Daoy (cell line): ENCODE measurements around the gene MAP3K5. TPM values are rescaled to one million over a fixed set of nuclear protein-coding genes. Genes with fewer than 3 reads are reported as not detected.
"Not testable (repeated sequence)": the region's sequence is repeated elsewhere in the genome, so short reads cannot be mapped to it uniquely, and the experiment has no call there.

Experiments
- DNase-seq: peaks from one replicate; pipeline ENCODE4 v3.0.0-alpha.2; 2015; ENCODE audit warnings: low read depth
- total RNA-seq: library from RNA; depleted of rRNA; stranded (reverse); fragments of >200 nt; shearing (Covaris generic); gene quantifications from 2 replicates; pipeline ENCODE4 v1.2.3, GENCODE V29; 2014

The MAP3K5 gene
- total RNA-seq, 1 experiment from 2014 or later: 3.4 TPM

DNA sequence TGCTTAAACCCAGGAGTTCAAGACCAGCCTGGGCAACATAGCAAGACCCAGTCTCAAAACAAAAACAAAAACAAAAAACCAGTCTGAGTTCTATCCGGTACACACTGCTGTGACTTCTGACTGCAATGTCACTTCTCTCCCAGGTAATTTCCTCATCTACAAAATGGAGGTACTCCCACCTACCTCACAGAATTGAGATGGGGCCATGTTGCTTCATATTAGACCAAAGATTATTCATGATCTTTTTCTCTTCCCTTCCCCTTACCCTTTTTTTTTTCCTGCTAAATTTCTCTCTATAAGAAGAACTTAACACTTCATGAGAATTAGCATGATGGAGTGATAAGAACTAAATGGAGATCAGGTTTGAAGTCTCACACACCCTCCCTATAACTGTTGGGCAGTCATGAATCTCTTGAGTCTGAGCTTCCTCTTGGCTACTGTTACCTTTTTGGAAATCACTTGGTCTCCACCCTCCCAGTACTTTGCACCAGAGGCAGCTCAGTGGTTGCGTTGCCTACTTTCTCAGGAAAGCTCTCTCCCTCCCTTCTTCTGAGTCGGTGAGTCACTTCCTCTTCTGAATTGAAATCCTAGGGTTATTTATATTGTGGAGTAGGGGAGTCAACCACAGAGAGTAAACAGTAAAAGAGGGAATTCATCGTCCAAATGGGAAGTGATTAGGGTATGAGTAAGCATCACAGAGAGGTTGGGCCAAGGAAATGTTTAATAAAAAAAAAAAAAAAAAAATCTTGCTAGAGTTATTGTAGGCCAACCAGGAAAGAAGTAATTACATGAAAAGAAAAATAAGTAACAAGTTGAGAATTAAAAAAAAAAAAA, 182.2 kb downstream of the MAP3K5 start:
- DNase-seq: peak; percentile 96

DNA sequence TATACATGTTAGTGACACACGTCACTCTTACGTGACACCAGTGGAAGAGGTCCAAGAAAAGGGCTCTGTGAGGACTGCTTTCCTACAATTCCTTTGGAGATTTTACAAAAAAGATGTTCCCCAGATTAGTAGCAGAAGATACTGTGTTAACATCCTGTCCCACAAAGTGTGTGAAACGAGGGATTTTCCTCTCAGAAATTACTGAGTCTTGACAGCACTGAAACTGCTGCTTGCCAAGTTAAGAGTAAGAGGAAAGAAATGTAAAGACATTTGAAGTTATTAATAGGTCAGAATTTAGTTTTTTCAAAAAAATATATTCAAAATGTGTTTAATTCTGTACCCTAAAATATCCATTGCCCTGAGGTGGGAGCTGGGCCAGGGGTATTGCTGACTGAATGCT, 183.3 kb downstream of the MAP3K5 start:
- DNase-seq: peak; percentile 26

DNA sequence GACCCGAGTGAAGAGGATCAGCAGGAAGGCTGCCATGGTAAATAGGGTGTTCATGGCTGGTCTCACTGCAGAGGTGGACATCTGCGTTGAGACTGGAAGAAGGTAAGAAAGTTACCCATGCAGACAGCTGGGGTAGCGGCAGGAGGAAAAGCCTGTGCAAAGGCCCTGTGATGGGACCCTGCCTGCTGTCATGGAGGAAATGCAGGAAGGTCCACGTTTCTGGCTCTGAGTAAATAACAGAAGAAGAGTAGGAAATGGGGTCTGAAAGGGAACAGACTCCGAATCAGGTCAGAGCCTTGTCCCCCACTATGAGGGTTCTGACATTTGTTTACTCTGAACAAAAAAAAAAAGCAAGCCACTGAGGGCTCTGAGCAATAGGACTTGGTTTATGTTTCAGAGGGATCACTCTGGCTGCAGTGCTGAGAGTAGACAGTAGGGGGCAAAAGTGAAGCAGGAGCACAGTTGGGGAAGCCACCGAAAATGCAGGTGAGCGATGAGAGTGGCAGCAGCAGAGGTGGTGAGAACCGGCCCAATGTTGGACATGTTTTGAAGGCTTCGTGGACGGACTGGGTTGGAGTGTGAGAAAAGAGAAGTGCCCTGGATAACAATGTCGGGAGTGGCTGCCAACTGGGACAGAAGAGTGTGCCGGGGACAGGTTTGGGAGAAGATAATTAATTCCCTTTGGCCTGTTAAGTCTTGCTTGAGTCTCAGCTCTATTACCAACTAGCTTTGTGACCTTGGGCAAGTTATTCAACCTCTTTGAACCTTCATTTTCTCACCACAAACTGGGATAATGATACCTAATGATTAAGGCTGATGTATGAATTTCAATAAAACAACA, 184.1 kb downstream of the MAP3K5 start:
- peak; percentile 77 for DNase-seq

DNA sequence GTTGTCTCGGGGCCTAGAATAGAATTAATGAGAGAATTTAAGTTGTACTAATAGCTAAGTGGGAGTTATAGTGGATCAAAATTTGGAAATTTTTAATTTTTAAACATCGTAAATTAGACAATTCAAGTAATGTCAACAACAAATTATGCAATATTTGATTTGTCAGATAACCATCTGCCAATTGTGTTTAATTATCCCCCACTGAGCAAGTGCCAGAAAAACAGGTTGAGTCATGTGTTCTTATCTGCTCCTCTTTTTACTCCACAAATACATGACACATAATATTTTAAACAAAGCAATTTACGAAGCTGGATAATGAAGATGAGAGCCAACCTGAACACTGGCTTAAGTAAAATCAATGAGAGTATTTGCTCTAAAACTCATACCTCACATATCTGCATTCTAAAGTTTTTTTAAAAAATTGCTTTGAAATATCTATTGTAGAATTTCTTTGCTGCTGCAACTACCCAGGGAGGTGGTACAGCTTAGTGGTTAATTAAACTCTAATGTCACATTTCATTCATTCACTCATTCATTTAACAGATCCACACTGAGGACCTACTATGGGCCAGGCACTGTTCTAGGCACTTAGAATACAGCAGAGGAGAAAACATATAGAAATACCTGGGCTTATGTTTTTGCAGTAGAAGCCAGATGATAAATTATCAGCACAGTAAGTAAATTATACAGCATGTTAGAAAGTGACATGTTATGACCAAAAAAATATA, 184.9 kb downstream of the MAP3K5 start:
- DNase-seq: peak; percentile 62

DNA sequence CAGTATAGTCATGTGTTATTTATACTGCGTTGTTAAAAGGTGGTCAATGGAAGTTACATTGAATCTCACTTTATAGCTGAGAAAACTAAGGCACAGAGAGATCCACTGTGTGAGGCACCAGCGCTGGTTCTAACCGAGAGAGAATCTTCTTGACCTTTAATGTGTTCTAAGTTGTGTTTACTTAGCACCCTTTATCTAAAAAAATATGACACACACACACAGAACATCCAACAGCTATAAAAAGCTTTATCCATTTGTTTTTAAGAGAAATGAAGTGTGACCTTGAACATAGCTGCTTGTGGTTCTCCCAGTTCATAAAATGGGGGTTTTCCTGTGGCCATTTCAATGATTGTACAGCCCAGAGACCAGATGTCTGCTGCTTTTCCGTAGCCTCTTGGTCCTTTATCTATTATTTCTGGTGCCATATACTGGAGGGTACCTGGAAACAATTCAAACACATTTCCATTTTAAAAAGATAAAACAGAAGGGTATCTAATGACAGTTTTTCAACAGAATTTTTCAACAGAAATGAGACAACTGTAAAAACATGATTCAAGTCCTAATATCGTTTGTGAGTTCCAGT, 187.3 kb downstream of the MAP3K5 start:
- DNase-seq: peak; percentile 19

DNA sequence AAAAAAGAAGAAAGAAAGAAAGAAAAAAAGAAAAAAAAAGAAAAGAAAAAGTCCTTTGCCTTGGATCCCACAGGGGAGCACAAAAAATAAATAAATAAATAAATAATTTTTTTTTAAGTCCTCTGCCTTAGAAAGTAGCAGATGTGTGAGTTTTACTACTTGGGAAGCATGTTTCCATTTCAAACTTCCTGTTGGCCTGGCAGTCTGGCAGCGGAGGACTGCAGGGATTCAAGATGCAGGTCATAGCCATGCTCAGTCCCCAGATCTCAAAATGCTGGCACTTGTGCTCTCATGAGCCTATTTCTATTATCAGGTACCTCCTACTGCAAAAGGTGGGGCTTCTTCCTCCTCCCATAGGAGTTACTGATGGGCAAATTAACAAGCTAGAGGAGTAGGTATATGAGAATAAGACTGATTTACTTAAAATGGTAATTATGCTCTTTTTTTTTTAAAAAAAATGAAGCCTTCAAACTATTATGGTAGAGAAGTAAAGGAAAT, 187.9 kb downstream of the MAP3K5 start:
- DNase-seq: no peak

DNA sequence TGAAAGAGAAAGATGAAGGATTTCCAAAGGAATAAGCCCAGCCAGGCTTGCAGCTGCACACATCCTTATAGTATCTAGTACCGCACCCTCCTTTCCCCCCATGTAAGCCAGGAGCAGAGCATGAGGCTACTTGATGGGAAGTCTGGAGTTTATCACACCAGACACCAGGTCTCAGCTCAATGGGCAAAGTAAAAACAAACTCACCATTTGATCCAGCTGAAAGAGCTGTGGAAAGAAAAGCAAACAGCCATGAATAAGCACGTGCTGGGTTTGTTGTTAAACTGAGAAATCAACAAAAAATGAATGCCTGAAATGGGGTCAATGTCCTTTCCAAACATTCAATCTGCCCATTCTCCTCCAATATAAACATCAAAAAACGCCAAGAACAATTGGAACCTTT, 191.5 kb downstream of the MAP3K5 start:
- DNase-seq: no peak

DNA sequence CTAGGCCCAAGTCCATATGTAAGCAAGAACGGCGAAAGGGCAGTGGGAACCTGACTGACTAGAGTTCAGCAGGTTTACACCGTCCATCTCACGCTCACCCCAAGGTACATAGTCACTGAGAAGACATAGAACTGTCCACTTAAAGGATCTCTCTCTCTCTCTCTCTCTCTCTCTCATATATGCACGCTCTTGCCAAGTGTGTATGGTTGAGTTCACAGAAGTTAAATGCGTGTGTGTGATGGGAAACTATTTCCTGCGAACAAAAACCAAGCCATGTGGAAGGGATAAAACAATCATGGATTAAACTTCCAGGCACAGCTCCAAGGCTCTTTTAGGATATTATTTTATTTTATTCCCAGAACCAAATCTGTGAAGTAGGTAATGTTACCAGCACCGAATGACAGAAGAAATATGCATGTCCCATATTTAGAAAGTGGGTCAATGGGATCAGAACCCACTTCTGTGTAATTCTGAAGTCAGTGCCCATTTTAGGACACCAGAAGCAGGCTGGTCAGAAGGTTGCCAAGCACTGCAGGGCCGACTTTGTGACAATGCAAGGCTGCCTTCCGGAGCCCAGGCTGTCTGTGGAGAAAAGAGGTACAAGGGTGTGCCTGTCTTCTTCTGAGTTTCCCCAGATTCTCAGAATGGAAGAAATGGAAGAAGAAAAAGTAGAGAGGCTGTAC, 192.8 kb downstream of the MAP3K5 start:
- DNase-seq: no peak

DNA sequence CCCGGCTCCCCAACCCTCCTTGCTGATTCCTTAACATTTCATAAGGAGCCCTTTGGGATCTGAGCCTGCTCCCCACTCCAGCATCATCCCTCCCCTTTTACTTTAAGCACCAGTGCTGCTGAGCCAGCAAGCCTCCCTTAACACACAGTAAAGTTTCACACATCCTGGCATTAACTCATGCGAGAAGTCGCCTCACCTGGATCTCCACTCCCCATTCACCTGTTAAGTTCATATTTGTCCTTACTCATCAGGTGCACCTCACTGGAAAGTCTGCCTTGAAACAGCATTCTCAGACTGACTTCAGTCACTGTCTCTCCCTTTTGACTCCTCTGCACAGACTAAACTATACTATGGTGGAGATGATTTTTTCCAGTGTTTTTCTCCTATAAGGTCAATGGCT, 194.2 kb downstream of the MAP3K5 start:
- DNase-seq: no peak

DNA sequence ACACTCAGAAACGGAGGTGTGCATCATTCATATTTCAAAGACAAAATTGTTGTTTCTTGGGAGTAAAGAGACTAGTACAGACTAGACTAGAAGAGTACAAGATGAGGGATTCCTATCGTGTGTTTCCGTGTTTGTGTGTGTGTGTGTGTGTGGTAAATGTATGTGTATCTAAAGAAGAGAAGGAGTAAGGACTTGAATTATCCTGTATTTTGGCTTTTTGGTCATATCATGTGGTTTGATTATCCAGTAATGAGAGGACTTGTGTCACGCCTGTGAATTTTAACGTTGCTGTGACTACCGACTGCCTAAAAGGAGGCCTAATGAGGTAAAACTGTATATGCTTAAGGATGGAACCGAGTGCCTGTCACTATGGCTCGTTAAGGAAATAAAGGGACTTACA, 197.6 kb downstream of the MAP3K5 start:
- no peak for DNase-seq

DNA sequence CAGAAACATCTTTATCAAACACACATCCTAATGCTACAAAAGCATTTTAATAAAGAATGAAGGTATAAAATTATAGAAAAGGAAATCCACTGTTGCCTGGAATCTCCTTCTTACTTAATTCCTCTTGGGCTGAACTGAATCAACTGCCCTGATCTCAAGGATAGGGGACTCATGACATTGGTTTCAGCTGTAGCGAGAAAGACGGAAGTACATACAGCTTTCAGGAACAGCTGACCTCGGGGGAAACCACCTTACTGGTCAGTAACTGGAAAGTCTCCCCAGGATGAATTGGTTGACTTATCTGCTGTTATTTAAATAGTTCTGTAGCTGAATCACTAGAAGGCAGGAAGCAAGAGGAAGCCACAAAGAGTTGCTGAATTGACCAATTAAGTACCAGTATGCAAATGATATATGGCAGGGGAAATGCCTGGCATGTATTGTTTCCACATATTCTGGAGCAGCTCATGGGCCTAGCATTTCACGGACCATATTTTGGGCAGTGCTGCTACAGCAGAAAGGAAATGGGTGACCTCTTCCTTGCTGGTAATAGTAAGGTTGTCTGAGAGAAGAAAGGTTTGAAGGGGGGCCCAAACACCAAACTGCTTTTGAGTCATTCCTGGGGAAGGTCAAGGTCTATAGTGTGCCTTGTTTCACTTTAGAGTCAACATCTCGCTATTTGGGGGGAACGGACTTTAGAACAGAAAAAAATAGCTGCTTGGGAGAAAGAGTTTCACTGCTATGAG, 198.4 kb downstream of the MAP3K5 start:
- DNase-seq: peak; percentile 91

DNA sequence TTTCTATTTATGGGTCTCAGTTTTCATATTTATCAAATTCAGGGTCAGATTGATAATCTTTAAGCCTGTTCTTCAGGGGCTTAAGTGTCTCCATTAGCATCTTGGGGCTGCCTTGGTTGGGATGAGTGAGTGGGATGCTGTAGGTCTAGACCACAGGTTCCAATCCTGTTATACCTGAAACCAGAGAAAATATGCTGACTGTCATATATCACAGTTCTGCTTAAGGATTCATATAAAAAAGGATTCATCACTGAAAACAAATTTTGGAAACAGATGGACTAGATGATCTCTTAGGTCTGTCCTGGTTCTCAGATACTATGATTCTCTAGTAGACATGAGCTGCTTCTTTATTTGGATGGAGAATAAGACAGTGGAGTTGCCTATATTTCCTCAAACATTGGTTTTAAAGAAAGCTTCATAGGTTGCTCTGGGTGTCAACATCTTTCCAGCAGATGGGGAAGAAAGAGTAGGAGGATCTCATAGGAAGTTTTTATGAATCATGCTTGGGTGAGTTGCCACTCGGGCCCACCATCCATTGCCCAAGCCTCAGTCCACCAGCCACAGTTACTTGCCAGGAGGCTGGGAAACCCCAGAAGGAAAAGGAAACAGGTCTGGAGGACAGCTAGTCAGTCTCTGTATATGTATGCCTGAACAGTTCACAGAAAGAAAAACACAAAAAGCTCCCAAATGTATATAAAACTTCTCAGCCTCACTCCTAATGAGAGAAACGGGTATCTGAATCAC, 199.2 kb downstream of the MAP3K5 start:
- peak; percentile 49 for DNase-seq

DNA sequence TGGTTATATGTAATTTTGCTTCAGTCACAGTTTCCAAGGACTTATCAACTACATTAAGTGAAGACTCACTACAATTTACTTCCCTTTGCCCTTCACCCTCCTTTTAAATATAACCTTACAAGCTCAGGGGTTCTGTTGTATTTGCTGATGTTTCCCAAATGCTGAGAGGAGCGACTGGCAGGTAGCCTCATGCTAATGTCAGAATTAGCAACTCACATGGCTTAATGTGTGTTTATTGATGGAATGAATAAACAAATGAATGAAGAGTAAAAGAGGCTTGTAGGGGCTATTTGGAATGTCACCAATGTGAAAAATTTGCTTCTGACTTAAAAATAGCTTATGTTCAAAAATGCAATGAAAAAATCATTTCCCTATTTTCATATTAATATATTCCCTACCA, 200.7 kb downstream of the MAP3K5 start:
- no peak for DNase-seq

DNA sequence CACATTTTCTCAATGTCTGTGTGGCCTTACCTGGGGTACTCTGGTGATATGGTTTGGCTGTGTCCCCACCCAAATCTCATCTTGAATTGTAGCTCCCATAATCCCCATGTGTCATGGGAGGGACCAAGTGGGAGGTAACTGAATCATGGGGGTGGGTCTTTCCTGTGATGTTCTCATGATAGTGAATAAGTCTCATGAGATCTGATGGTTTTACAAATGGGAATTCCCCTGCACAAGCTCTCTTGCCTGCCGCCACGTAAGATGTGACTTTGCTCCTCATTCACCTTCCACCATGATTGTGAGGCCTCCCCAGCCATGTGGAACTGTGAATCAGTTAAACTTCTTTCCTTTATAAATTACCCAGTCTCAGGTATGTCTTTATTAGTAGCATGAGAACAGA, 201.4 kb downstream of the MAP3K5 start:
- not testable (repeated sequence) for DNase-seq

DNA sequence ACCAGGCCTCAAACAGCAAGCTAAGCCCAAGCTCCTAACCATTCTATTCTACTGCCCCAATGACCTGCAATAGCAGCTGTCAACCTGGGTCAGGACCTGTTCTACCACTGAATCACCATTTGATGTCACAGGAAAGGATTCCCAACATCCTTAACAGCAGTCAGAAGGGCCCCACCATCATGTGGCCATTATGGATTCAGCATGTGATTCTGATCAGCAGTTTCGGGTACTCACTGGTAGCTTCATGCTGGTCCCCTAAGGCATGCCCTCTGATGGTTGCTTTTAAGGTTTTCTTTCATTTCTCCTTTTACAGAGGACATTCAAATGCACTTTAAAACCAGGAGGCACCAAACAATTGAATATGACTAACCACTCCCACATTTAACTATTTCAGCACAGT, 204.8 kb downstream of the MAP3K5 start:
- no peak for DNase-seq

DNA sequence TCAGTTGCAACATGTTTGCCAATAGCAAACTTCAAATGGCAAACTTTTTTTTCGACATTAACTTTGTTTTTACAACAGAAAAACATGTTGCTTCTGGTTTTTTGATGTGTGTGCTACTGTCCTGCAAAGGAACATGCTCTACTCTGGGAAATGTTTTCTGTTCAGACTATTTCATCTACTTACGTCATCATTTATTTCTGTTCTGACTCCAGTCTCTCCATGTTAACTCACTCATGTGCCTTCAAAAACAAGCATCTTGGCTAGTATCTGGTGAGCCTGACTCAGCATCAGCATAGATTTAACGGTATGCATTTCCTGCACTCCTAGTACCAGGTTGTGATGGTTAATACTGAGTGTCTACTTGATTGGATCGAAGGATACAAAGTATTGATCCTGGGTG, 206.0 kb downstream of the MAP3K5 start:
- no peak for DNase-seq

DNA sequence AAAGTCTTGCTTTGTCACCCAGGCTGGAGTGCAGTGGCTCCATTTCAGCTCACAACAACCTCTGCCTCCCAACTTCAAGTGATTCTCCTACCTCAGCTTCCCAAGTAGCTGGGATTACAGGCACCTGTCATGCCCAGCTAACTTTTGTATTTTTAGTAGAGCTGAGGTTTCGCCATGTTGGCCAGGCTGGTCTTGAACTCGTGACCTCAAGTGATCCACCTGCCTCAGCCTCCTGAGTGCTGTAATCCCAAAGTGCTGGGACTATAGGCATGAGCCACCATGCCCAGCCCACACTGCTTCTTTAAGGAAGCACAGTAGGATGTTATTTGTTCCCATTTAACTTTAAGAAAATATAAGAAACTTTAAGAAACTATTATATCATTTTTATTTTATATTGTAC, 206.8 kb downstream of the MAP3K5 start:
- DNase-seq: not testable (repeated sequence)

DNA sequence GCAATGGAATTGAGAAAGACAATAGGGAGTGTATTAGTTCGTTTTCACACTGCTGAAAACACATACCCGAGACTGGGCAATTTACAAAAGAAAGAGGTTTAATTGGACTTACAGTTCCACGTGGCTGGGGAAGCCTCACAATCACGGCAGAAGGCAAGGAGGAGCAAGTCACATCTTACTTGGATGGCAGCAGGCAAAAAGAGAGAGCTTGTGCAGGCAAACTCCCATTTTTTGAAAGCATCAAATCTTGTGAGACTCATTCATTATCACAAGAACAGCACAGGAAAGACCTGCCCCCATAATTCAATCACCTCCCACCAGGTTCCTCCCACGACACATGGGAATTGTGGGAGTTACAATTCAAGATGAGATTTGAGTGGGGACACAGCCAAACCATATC, 208.0 kb downstream of the MAP3K5 start:
- not testable (repeated sequence) for DNase-seq

DNA sequence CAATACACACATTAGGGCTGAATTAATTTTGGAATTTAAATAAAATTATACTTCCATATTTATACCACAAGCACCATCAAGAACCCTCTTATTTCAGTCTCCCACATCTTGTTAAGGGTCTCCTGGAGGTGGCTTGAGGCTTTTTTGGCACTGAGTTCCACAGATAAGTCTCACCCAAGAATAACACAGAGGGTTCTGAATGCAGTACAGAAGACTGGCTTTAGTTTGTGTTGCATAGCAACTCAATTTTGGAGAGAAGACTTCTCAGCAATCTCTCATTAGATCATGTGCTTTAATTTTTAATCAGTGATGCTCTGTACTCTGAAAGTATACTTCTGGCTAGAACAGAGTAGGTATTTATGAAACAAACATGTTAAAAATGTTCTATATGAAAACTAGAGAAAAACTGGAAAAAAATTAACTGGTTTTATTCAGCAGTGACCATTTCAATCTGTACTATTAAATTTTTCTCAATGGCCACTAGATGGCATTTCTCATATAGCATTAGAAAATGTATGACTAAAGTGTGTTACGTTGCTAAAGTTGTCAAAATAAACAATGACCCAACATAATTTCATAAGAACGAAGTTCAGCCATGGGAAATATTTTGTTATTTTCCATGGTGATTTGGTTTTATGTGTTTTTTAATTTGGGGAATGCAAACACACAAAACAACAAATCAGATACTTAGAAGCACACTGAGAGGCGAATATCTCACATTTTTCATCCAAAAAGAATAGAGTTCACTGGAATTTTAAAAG, 209.4 kb downstream of the MAP3K5 start:
- DNase-seq: peak; percentile 12
